ENCODE results near the gene PHF3.

Gene PHF3

GRCh38 chr6:63685446-63686379, 50.1 kb downstream of the PHF3 start:
- peak overlapping the region; percentile 72 for H3K27ac ChIP-seq
- H3K36me3 ChIP-seq = peaks cover 14% of the 10 kb centered on the region
- peaks cover 39 to 43% of the 10 kb centered on the region in 2 experiments for H3K4me1 ChIP-seq (ENCODE audit: control insufficient read depth in 1 of 2, insufficient read depth in 1 of 2, low read depth in 1 of 2, low read length in 1 of 2)
- TF ChIP-seq CTCF (IDR thresholded peaks at IDR 0.05) = no peak
- no peaks in the 10 kb centered on the region for H3K9me3 ChIP-seq
- no peak overlapping the region for H3K4me3 ChIP-seq (ENCODE audit: low read depth in 1 of 2, low read length in 1 of 2)
- no peaks in the 10 kb centered on the region for H3K27me3 ChIP-seq

GRCh38 chr6:63689421-63689820, 53.8 kb downstream of the PHF3 start:
- Histone ChIP-seq H3K36me3 (peaks cover 11% of the 10 kb centered on the region), H3K9me3 (no peaks in the 10 kb centered on the region), H3K27me3 (no peaks in the 10 kb centered on the region), H3K27ac (peak overlapping the region; percentile 75), H3K4me1 (ENCODE audit: control insufficient read depth in 1 of 2, insufficient read depth in 1 of 2, low read depth in 1 of 2, low read length in 1 of 2) (peaks cover 40 to 46% of the 10 kb centered on the region in 2 experiments), H3K4me3 (ENCODE audit: low read depth in 1 of 2, low read length in 1 of 2) (no peak overlapping the region)
- no peak for TF ChIP-seq CTCF (IDR thresholded peaks at IDR 0.05)

- Histone ChIP-seq H3K4me3 (ENCODE audit: low read depth in 1 of 2, low read length in 1 of 2) (no peak overlapping the region), H3K27ac (peak overlapping the region; percentile 75), H3K27me3 (no peaks in the 10 kb centered on the region), H3K4me1 (ENCODE audit: control insufficient read depth in 1 of 2, insufficient read depth in 1 of 2, low read depth in 1 of 2, low read length in 1 of 2) (peaks cover 37 to 42% of the 10 kb centered on the region in 2 experiments), H3K9me3 (no peaks in the 10 kb centered on the region), H3K36me3 (peaks cover 3% of the 10 kb centered on the region)
- TF ChIP-seq CTCF (IDR thresholded peaks at IDR 0.05) = no peak
These were observed 54.6 kb downstream of the PHF3 start for GRCh38 chr6:63690221-63690620.

GRCh38 chr6:63705707-63706106, 70.1 kb downstream of the PHF3 start:
- no peak overlapping the region for H3K4me3 ChIP-seq (ENCODE audit: low read depth in 1 of 2, low read length in 1 of 2)
- H3K4me1 ChIP-seq (ENCODE audit: control insufficient read depth in 1 of 2, insufficient read depth in 1 of 2, low read depth in 1 of 2, low read length in 1 of 2) = no peaks in the 10 kb centered on the region
- H3K27ac ChIP-seq = no peak overlapping the region
- no peaks in the 10 kb centered on the region for H3K27me3 ChIP-seq
- H3K9me3 ChIP-seq = no peaks in the 10 kb centered on the region
- peaks cover 91% of the 10 kb centered on the region for H3K36me3 ChIP-seq
- TF ChIP-seq CTCF (IDR thresholded peaks at IDR 0.05) = no peak

GRCh38 chr6:63706630-63707029, 71.0 kb downstream of the PHF3 start:
- H3K36me3 ChIP-seq = peaks cover 91% of the 10 kb centered on the region
- H3K4me1 ChIP-seq (ENCODE audit: control insufficient read depth in 1 of 2, insufficient read depth in 1 of 2, low read depth in 1 of 2, low read length in 1 of 2) = no peaks in the 10 kb centered on the region
- no peaks in the 10 kb centered on the region for H3K9me3 ChIP-seq
- no peaks in the 10 kb centered on the region for H3K27me3 ChIP-seq
- no peak overlapping the region for H3K27ac ChIP-seq
- TF ChIP-seq CTCF (IDR thresholded peaks at IDR 0.05) = no peak
- H3K4me3 ChIP-seq (ENCODE audit: low read depth in 1 of 2, low read length in 1 of 2) = no peak overlapping the region
